Measurements from ENCODE around the gene SMARCA4.

Gene SMARCA4

DNA sequence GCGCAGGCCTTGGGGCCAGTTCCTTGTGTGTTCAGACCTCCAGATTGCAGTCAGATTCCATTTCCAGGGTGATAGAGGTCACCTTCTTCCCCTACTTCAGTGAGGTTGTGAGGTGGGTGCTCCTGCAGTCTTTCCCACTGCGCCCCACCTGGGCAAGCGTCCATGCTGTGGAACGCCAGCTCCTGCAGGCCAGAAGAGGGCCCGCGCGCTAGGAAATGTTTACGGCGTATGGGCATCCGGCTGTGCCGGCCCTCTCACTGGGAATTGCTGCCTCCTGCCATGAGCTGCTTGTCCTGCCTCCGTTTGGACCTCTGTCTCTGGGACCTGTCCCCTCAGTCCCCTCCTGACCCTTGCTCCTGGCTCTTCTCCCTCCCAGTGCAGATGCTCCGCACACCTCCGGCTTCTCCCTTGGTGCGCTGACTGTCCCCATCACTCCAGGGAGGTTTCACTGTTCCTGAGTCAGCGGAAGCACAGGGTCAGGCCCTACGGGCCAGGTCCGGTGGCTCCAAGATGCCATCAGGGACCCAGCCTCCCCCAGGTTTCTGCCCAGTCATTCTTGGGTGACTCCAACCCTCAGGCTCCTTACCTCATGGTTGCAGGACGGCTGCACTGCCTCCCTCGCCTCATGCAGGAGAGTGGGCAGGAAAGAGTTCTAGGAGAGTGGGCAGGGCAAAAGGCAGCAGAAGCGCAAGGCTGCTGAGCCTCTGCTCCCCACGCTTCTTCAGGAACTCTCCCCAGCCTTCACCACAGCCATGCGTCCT, 56.6 kb downstream of the SMARCA4 start:
- Histone ChIP-seq H3K79me2 (ENCODE audit: control insufficient read depth, insufficient read depth, low read length, poor library complexity) (no peaks in the 10 kb centered on the region), H4K8ac (ENCODE audit: low read depth, low read length) (no peak overlapping the region), H3K27me3 (ENCODE audit: insufficient read depth, low read length) (no peaks in the 10 kb centered on the region), H3K14ac (ENCODE audit: low read length) (no peak overlapping the region), H3K9me3 (ENCODE audit: insufficient read depth, low read depth, low read length) (peaks cover 2% of the 10 kb centered on the region), H2AK5ac (ENCODE audit: low read length) (peak overlapping the region; percentile 3), H3K9ac (ENCODE audit: low read length) (no peak overlapping the region), H3K4ac (ENCODE audit: low read depth, low read length) (peak overlapping the region; percentile 17), H3K79me1 (ENCODE audit: low read length) (peaks cover 4% of the 10 kb centered on the region), H4K91ac (ENCODE audit: low read depth, low read length) (peak overlapping the region; percentile 8), H2BK12ac (ENCODE audit: low read length) (no peak overlapping the region), H2AFZ (ENCODE audit: insufficient read depth, low read length, poor library complexity) (no peak overlapping the region), H3K36me3 (ENCODE audit: control insufficient read depth in 1 of 2, insufficient read depth in 2 of 2, low read length in 2 of 2) (peaks cover 84% of the 10 kb centered on the region in 2 experiments), H3K4me1 (ENCODE audit: control insufficient read depth in 1 of 2, insufficient read depth in 2 of 2, low read length in 2 of 2) (peaks cover 19 to 25% of the 10 kb centered on the region in 2 experiments), H3K4me3 (ENCODE audit: low read depth, low read length) (no peak overlapping the region), H3K27ac (ENCODE audit: low read depth, low read length) (peak overlapping the region; percentile 54), H3K23ac (ENCODE audit: low read length) (no peak overlapping the region), H2BK5ac (ENCODE audit: low read depth, low read length, poor library complexity) (no peak overlapping the region), H3K18ac (ENCODE audit: low read length) (peak overlapping the region; percentile 21), H4K12ac (ENCODE audit: low read depth, low read length) (no peak overlapping the region), H3K4me2 (ENCODE audit: low read length) (no peak overlapping the region), H2BK120ac (ENCODE audit: insufficient read depth, low read length, poor library complexity) (no peak overlapping the region)
- WGBS (ENCODE audit: extremely low coverage, insufficient coverage, insufficient read length) = no CpG with 5 or more reads among the region's 23 CpGs
- peak; percentile 59 to 66 for DNase-seq

GRCh38 chr19:11018179-11018578, 57.3 kb downstream of the SMARCA4 start:
- Histone ChIP-seq H3K4me3 (ENCODE audit: low read depth, low read length) (no peak overlapping the region), H3K9ac (ENCODE audit: low read length) (no peak overlapping the region), H3K4me2 (ENCODE audit: low read length) (no peak overlapping the region), H3K27ac (ENCODE audit: low read depth, low read length) (peak overlapping the region; percentile 54), H4K12ac (ENCODE audit: low read depth, low read length) (no peak overlapping the region), H3K14ac (ENCODE audit: low read length) (peak overlapping the region; percentile 5), H3K4ac (ENCODE audit: low read depth, low read length) (peak overlapping the region; percentile 1), H2AFZ (ENCODE audit: insufficient read depth, low read length, poor library complexity) (no peak overlapping the region), H3K4me1 (ENCODE audit: control insufficient read depth in 1 of 2, insufficient read depth in 2 of 2, low read length in 2 of 2) (peaks cover 19 to 25% of the 10 kb centered on the region in 2 experiments), H3K18ac (ENCODE audit: low read length) (peak overlapping the region; percentile 19), H4K8ac (ENCODE audit: low read depth, low read length) (peak overlapping the region; percentile 18), H3K23ac (ENCODE audit: low read length) (no peak overlapping the region), H2BK5ac (ENCODE audit: low read depth, low read length, poor library complexity) (peak overlapping the region; percentile 48), H4K91ac (ENCODE audit: low read depth, low read length) (peak overlapping the region; percentile 22), H3K9me3 (ENCODE audit: insufficient read depth, low read depth, low read length) (peaks cover 2% of the 10 kb centered on the region), H2AK5ac (ENCODE audit: low read length) (no peak overlapping the region), H3K79me2 (ENCODE audit: control insufficient read depth, insufficient read depth, low read length, poor library complexity) (no peaks in the 10 kb centered on the region), H3K79me1 (ENCODE audit: low read length) (peaks cover 4% of the 10 kb centered on the region), H2BK12ac (ENCODE audit: low read length) (no peak overlapping the region), H2BK120ac (ENCODE audit: insufficient read depth, low read length, poor library complexity) (no peak overlapping the region), H3K27me3 (ENCODE audit: insufficient read depth, low read length) (no peaks in the 10 kb centered on the region), H3K36me3 (ENCODE audit: control insufficient read depth in 1 of 2, insufficient read depth in 2 of 2, low read length in 2 of 2) (peaks cover 82 to 83% of the 10 kb centered on the region in 2 experiments)
- WGBS (ENCODE audit: extremely low coverage, insufficient coverage, insufficient read length) = no CpG with 5 or more reads among the region's 12 CpGs
- DNase-seq = peak; percentile 89 to 90

DNA sequence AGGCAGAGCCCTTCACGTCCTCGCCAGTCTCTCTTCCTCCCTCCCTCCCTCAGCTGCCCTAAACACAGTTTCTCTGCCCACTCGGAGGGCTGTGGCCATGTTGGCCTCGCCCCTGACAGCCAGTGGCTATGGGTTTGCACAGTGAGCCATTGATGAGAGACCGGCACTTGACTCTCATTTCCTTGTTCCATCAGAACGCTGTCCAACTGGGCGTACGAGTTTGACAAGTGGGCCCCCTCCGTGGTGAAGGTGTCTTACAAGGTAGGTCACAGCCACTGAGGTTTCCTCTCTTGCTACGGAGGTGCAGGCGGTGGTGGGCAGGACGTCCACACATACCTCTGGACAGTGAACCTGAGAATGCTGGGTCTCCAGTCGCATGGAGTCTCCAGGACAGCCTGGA, 57.9 kb downstream of the SMARCA4 start:
- Histone ChIP-seq H2BK120ac (ENCODE audit: insufficient read depth, low read length, poor library complexity) (no peak overlapping the region), H3K18ac (ENCODE audit: low read length) (no peak overlapping the region), H3K79me1 (ENCODE audit: low read length) (peaks cover 4% of the 10 kb centered on the region), H2BK5ac (ENCODE audit: low read depth, low read length, poor library complexity) (peak overlapping the region; percentile 48), H2BK12ac (ENCODE audit: low read length) (no peak overlapping the region), H3K79me2 (ENCODE audit: control insufficient read depth, insufficient read depth, low read length, poor library complexity) (no peaks in the 10 kb centered on the region), H3K4ac (ENCODE audit: low read depth, low read length) (peak overlapping the region; percentile 1), H4K91ac (ENCODE audit: low read depth, low read length) (peak overlapping the region; percentile 22), H3K9ac (ENCODE audit: low read length) (no peak overlapping the region), H3K9me3 (ENCODE audit: insufficient read depth, low read depth, low read length) (peaks cover 2% of the 10 kb centered on the region), H3K27me3 (ENCODE audit: insufficient read depth, low read length) (no peaks in the 10 kb centered on the region), H4K8ac (ENCODE audit: low read depth, low read length) (peak overlapping the region; percentile 18), H3K4me1 (ENCODE audit: control insufficient read depth in 1 of 2, insufficient read depth in 2 of 2, low read length in 2 of 2) (peaks cover 19 to 25% of the 10 kb centered on the region in 2 experiments), H2AFZ (ENCODE audit: insufficient read depth, low read length, poor library complexity) (no peak overlapping the region), H2AK5ac (ENCODE audit: low read length) (no peak overlapping the region), H3K4me2 (ENCODE audit: low read length) (no peak overlapping the region), H3K14ac (ENCODE audit: low read length) (peak overlapping the region; percentile 5), H3K23ac (ENCODE audit: low read length) (no peak overlapping the region), H3K27ac (ENCODE audit: low read depth, low read length) (peak overlapping the region; percentile 16), H3K4me3 (ENCODE audit: low read depth, low read length) (no peak overlapping the region), H3K36me3 (ENCODE audit: control insufficient read depth in 1 of 2, insufficient read depth in 2 of 2, low read length in 2 of 2) (peaks cover 82 to 83% of the 10 kb centered on the region in 2 experiments), H4K12ac (ENCODE audit: low read depth, low read length) (no peak overlapping the region)
- no CpG with 5 or more reads among the region's 13 CpGs for WGBS (ENCODE audit: extremely low coverage, insufficient coverage, insufficient read length)
- DNase-seq = peak; percentile 89 to 93

GRCh38 chr19:11019262-11019661, 58.4 kb downstream of the SMARCA4 start:
- Histone ChIP-seq H3K23ac (ENCODE audit: low read length) (no peak overlapping the region), H3K4ac (ENCODE audit: low read depth, low read length) (no peak overlapping the region), H3K27ac (ENCODE audit: low read depth, low read length) (peak overlapping the region; percentile 6), H3K4me1 (ENCODE audit: control insufficient read depth in 1 of 2, insufficient read depth in 2 of 2, low read length in 2 of 2) (peaks cover 20 to 25% of the 10 kb centered on the region in 2 experiments), H3K79me1 (ENCODE audit: low read length) (peaks cover 4% of the 10 kb centered on the region), H2BK5ac (ENCODE audit: low read depth, low read length, poor library complexity) (no peak overlapping the region), H3K4me2 (ENCODE audit: low read length) (no peak overlapping the region), H2AFZ (ENCODE audit: insufficient read depth, low read length, poor library complexity) (no peak overlapping the region), H3K36me3 (ENCODE audit: control insufficient read depth in 1 of 2, insufficient read depth in 2 of 2, low read length in 2 of 2) (peaks cover 82 to 83% of the 10 kb centered on the region in 2 experiments), H4K12ac (ENCODE audit: low read depth, low read length) (no peak overlapping the region), H3K9ac (ENCODE audit: low read length) (no peak overlapping the region), H3K79me2 (ENCODE audit: control insufficient read depth, insufficient read depth, low read length, poor library complexity) (no peaks in the 10 kb centered on the region), H3K9me3 (ENCODE audit: insufficient read depth, low read depth, low read length) (peaks cover 2% of the 10 kb centered on the region), H4K91ac (ENCODE audit: low read depth, low read length) (peak overlapping the region; percentile 21), H2AK5ac (ENCODE audit: low read length) (no peak overlapping the region), H2BK12ac (ENCODE audit: low read length) (no peak overlapping the region), H4K8ac (ENCODE audit: low read depth, low read length) (no peak overlapping the region), H2BK120ac (ENCODE audit: insufficient read depth, low read length, poor library complexity) (no peak overlapping the region), H3K4me3 (ENCODE audit: low read depth, low read length) (no peak overlapping the region), H3K18ac (ENCODE audit: low read length) (no peak overlapping the region), H3K27me3 (ENCODE audit: insufficient read depth, low read length) (no peaks in the 10 kb centered on the region), H3K14ac (ENCODE audit: low read length) (no peak overlapping the region)
- WGBS (ENCODE audit: extremely low coverage, insufficient coverage, insufficient read length) = no CpG with 5 or more reads among the region's 21 CpGs
- no peak for DNase-seq

All from trophoblast cell (in vitro differentiated cells and primary cell).